Panc1 (cell line): ENCODE data around the gene OSBPL10. TPM values are rescaled to one million over a fixed set of nuclear protein-coding genes. Genes with fewer than 3 reads are reported as not detected.

Experiments
- ATAC-seq: fragments of 200-7000 bp; cut with Tn5 transposase; 2 replicates; pipeline ENCODE4 v1.9.1; 2020; ENCODE audit warnings: mild to moderate bottlenecking, moderate library complexity
- BruUV-seq: library from RNA; stranded (reverse); fragments of 400-500 nt; replicated peaks from 2 replicates; lab custom pipeline; 2021; lab: Mats Ljungman, UMichigan
- CTCF ChIA-PET: fragments of 300-600 bp; sonication (Branson Sonifier 250); formaldehyde crosslinking; loops from one replicate; lab custom pipeline; 2022; ENCODE audit warnings: antibody characterized with exemption; lab: Charles Lee
- POLR2A ChIA-PET: fragments of 300-600 bp; sonication (Branson Sonifier 250); formaldehyde crosslinking; loops from one replicate; lab custom pipeline; 2022; ENCODE audit warnings: antibody characterized with exemption; lab: Charles Lee
- DNase-seq: peaks from one replicate; pipeline ENCODE4 v3.0.0-alpha.2; 2010; ENCODE audit warnings: low read depth, low spot score
- H3K27ac ChIP-seq: 2 replicates; pipeline ENCODE4 v1.5.1; 2011; ENCODE audit warnings: mild to moderate bottlenecking, low read length, inconsistent platforms
- H3K27me3 ChIP-seq: fragments of 200-500 bp; sonication (Bioruptor generic); 2 replicates; pipeline ENCODE4 v1.6.0; 2014; ENCODE audit warnings: low read length, inconsistent platforms; ENCODE audit not compliant: control insufficient read depth, insufficient read depth
- H3K36me3 ChIP-seq: fragments of 200-500 bp; sonication (Bioruptor generic); 2 replicates; pipeline ENCODE4 v1.5.1; 2014; ENCODE audit warnings: inconsistent platforms, mild to moderate bottlenecking, low read length, moderate library complexity; ENCODE audit not compliant: control insufficient read depth, insufficient read depth
- H3K4me1 ChIP-seq: 2 replicates; pipeline ENCODE4 v1.5.1; 2011; ENCODE audit warnings: inconsistent platforms, mild to moderate bottlenecking, low read length, moderate library complexity; ENCODE audit not compliant: control insufficient read depth, insufficient read depth
- H3K4me3 ChIP-seq, 2 experiments: 2 replicates each; pipeline ENCODE4 v1.5.1; 2011 to 2012; ENCODE audit warnings: low read depth in 2 of 2, low read length in 2 of 2, mild to moderate bottlenecking in 2 of 2, inconsistent platforms in 1 of 2, moderate library complexity in 1 of 2
- H3K9me3 ChIP-seq: fragments of 200-500 bp; sonication (Bioruptor generic); 2 replicates; pipeline ENCODE4 v1.5.1; 2014; ENCODE audit warnings: low read depth, mild to moderate bottlenecking, inconsistent platforms, low read length, moderate library complexity; ENCODE audit not compliant: control insufficient read depth, insufficient read depth
- POLR2AphosphoS5 ChIP-seq: IDR thresholded peaks from 2 replicates; pipeline ENCODE4 v1.6.1; 2012; ENCODE audit warnings: mild to moderate bottlenecking, low read depth, low read length, moderate library complexity
- SIN3A ChIP-seq: IDR thresholded peaks from 2 replicates; pipeline ENCODE4 v1.6.1; 2012; ENCODE audit warnings: low read depth, mild to moderate bottlenecking, low read length, moderate library complexity, borderline replicate concordance; ENCODE audit not compliant: insufficient read depth
- TCF7L2 ChIP-seq: IDR thresholded peaks from 2 replicates; pipeline ENCODE4 v1.6.1; 2011; ENCODE audit warnings: mild to moderate bottlenecking, low read depth, low read length, inconsistent platforms
- in situ Hi-C: cut with HindIII; loops from 2 replicates; pipeline ENCODE4 v1.10.0; 2016; ENCODE audit warnings: low sequenced_read_pairs, low pct_unique_long_range_greater_than_20kb
- intact Hi-C: fragments of 100-400 bp; cut with micrococcal nuclease; formaldehyde crosslinking; loops from one replicate; pipeline ENCODE4 v1.10.0; 2022; ENCODE audit not compliant: unreplicated experiment
- total RNA-seq: library from RNA; stranded (reverse); gene quantifications from one replicate; pipeline ENCODE4 v1.2.1, GENCODE V29; 2021; ENCODE audit not compliant: unreplicated experiment
- TF ChIP-seq, protein P1 (sequence below): fragments of 450-650 bp; IDR thresholded peaks from 2 replicates; pipeline ENCODE4 v1.5.1; 2017; ENCODE audit warnings: mild to moderate bottlenecking
- TF ChIP-seq, protein P2 (sequence below), 2 experiments: IDR thresholded peaks; 2 replicates each; pipeline ENCODE4 v1.6.1; 2011 to 2012; ENCODE audit warnings: low read depth in 2 of 2, control low read depth in 1 of 2, low read length in 1 of 2, mild to moderate bottlenecking in 1 of 2, moderate library complexity in 1 of 2; ENCODE audit not compliant: insufficient read depth in 1 of 2

Gene OSBPL10
- total RNA-seq, 1 experiment from 2014 or later = 88.1 TPM

DNA sequence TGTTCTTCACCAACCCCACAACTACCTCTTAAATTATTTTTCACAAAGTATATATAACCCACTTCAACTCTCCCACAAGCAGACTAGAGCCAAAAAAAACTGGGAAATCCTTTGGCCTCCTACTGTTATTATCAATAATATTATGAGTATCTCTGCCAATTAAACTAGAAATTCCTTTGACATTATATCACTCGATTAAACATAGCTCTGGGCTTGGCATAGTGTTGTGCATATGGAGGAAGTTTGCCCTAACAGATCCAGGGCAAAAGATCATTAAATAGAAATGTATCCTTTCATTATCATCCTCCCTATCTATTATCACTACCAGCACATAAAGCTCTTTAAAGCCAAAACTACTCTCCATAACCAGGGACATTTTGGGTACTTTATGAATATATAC, 74.9 kb downstream of the OSBPL10 start:
- ChIA-PET POLR2A (no interaction called here), CTCF (no interaction called here)
- Histone ChIP-seq H3K36me3 (no peaks in the 10 kb centered on the region), H3K27ac (peak overlapping the region; percentile 48; the same call in 1 of the 2 replicates), H3K4me3 (no peak overlapping the region), H3K9me3 (no peaks in the 10 kb centered on the region), H3K27me3 (no peaks in the 10 kb centered on the region), H3K4me1 (peaks cover 34% of the 10 kb centered on the region)
- DNase-seq (no peak), ATAC-seq (no peak)
- BruUV-seq = no TSS peak
- TF ChIP-seq SIN3A (no peak), POLR2AphosphoS5 (no peak), TCF7L2 (no peak)
- TF ChIP-seq, protein P1, sequence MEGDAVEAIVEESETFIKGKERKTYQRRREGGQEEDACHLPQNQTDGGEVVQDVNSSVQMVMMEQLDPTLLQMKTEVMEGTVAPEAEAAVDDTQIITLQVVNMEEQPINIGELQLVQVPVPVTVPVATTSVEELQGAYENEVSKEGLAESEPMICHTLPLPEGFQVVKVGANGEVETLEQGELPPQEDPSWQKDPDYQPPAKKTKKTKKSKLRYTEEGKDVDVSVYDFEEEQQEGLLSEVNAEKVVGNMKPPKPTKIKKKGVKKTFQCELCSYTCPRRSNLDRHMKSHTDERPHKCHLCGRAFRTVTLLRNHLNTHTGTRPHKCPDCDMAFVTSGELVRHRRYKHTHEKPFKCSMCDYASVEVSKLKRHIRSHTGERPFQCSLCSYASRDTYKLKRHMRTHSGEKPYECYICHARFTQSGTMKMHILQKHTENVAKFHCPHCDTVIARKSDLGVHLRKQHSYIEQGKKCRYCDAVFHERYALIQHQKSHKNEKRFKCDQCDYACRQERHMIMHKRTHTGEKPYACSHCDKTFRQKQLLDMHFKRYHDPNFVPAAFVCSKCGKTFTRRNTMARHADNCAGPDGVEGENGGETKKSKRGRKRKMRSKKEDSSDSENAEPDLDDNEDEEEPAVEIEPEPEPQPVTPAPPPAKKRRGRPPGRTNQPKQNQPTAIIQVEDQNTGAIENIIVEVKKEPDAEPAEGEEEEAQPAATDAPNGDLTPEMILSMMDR = no peak
- TF ChIP-seq, protein P2, sequence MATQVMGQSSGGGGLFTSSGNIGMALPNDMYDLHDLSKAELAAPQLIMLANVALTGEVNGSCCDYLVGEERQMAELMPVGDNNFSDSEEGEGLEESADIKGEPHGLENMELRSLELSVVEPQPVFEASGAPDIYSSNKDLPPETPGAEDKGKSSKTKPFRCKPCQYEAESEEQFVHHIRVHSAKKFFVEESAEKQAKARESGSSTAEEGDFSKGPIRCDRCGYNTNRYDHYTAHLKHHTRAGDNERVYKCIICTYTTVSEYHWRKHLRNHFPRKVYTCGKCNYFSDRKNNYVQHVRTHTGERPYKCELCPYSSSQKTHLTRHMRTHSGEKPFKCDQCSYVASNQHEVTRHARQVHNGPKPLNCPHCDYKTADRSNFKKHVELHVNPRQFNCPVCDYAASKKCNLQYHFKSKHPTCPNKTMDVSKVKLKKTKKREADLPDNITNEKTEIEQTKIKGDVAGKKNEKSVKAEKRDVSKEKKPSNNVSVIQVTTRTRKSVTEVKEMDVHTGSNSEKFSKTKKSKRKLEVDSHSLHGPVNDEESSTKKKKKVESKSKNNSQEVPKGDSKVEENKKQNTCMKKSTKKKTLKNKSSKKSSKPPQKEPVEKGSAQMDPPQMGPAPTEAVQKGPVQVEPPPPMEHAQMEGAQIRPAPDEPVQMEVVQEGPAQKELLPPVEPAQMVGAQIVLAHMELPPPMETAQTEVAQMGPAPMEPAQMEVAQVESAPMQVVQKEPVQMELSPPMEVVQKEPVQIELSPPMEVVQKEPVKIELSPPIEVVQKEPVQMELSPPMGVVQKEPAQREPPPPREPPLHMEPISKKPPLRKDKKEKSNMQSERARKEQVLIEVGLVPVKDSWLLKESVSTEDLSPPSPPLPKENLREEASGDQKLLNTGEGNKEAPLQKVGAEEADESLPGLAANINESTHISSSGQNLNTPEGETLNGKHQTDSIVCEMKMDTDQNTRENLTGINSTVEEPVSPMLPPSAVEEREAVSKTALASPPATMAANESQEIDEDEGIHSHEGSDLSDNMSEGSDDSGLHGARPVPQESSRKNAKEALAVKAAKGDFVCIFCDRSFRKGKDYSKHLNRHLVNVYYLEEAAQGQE (IDR thresholded peaks at IDR 0.05; ENCODE audit: insufficient read depth in 1 of 2, low read depth in 2 of 2, low read length in 1 of 2) = no peak
- in situ Hi-C loops (no loop called here), intact Hi-C loops (no loop called here)

DNA sequence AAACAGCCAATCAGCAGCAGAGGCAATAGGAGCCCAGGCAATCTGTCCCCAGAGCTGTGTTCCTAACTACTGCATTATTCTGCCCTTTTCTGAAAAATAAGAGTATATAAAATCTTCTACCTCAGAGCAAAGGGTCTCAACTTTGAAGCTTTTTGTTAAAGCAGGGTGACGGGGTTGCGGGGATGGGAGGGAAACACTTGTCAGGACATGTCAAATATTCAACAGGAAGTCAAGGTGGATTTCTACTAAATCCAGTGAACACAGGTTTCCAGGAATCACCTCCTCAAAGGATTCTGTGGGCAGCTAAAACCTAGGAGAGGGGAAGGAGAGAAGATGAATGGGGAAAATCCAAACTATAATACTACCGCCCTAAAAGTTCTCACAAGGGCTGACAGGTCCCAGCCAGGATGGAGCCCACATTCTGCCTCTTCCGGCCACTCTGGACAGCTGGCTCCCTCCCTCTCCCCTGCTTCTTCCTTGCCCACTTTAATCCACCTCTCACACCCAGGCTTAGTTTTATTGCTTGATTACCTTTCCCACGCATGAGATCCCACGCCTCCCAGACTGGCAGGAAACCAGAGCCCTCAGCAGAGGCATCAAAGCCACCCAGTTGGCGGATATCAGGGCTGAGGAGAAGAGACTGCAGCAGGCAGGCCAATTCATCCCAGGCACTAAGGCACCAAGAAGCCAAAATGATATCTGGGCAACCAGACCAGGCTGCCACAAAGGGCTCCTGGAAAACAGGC, 77.2 kb downstream of the OSBPL10 start:
- H3K36me3 ChIP-seq = no peaks in the 10 kb centered on the region
- no peak for DNase-seq
- H3K4me3 ChIP-seq = no peak overlapping the region
- peak overlapping the region; percentile 51 for H3K27ac ChIP-seq
- ATAC-seq = 0 out of 2 replicates have a peak, but pooled peaks have one; percentile 40
- CTCF ChIA-PET = no interaction called here
- H3K4me1 ChIP-seq = peaks cover 41% of the 10 kb centered on the region
- no TSS peak for BruUV-seq
- no peaks in the 10 kb centered on the region for H3K27me3 ChIP-seq
- intact Hi-C loops (no loop called here), in situ Hi-C loops (no loop called here)
- POLR2A ChIA-PET = no interaction called here
- H3K9me3 ChIP-seq = no peaks in the 10 kb centered on the region
- TF ChIP-seq SIN3A = no peak
- no peak for TF ChIP-seq POLR2AphosphoS5
- TF ChIP-seq, protein P2 (IDR thresholded peaks at IDR 0.05; ENCODE audit: insufficient read depth in 1 of 2, low read depth in 2 of 2, low read length in 1 of 2) = no peak
- TF ChIP-seq TCF7L2 = no peak
- TF ChIP-seq, protein P1 = no peak
